NT2/D1 (cell line): ENCODE results near the gene ZNF274.

Experiments
- SUZ12 ChIP-seq: IDR thresholded peaks from 2 replicates; pipeline ENCODE4 v1.6.1; 2011; ENCODE audit not compliant: insufficient read length, insufficient read depth; ENCODE audit errors: extremely low read depth
- YY1 ChIP-seq: IDR thresholded peaks from 2 replicates; pipeline ENCODE4 v1.6.1; 2011; ENCODE audit not compliant: insufficient read length, insufficient read depth

GRCh38 chr19:58217607-58218391, 34.9 kb downstream of the ZNF274 start:
- no peak for TF ChIP-seq YY1
- TF ChIP-seq SUZ12, result no peak
